Neural cell (in vitro differentiated cells): Measurements from ENCODE around the gene VEGFB. TPM values are rescaled to one million over a fixed set of nuclear protein-coding genes. Genes with fewer than 3 reads are reported as not detected.

Experiments used
- H2AFZ ChIP-seq: fragments of 200-600, 300-800 bp; sonication (generic), shearing (Covaris generic); 2 replicates; pipeline ENCODE4 v1.6.0; 2014; ENCODE audit warnings: low read depth, mild to moderate bottlenecking, antibody characterized with exemption, low read length, moderate library complexity
- H3F3A ChIP-seq: fragments of 200-600 bp; shearing (Covaris generic); 2 replicates; pipeline ENCODE4 v1.6.1; 2016; ENCODE audit warnings: mild to moderate bottlenecking, moderate library complexity, mixed read lengths, antibody characterized with exemption, low read length; ENCODE audit not compliant: insufficient read depth, poor library complexity, severe bottlenecking
- H3K27ac ChIP-seq: fragments of 200-600, 300-800 bp; sonication (generic), shearing (Covaris generic); 2 replicates; pipeline ENCODE4 v1.5.1; 2014; ENCODE audit warnings: mild to moderate bottlenecking, low read length, moderate library complexity
- H3K27me3 ChIP-seq: fragments of 300-800, 200-600 bp; sonication (generic), shearing (Covaris generic); 2 replicates; pipeline ENCODE4 v1.6.0; 2014; ENCODE audit warnings: mild to moderate bottlenecking, low read depth, low read length, moderate library complexity; ENCODE audit not compliant: insufficient read depth
- H3K36me3 ChIP-seq: fragments of 300-800, 200-600 bp; sonication (generic), shearing (Covaris generic); 2 replicates; pipeline ENCODE4 v1.5.1; 2014; ENCODE audit warnings: mild to moderate bottlenecking, antibody characterized with exemption, low read length, moderate library complexity; ENCODE audit not compliant: insufficient read depth
- H3K4me2 ChIP-seq: fragments of 300-800, 200-600 bp; sonication (generic), shearing (Covaris generic); 2 replicates; pipeline ENCODE4 v1.6.0; 2014; ENCODE audit warnings: mild to moderate bottlenecking, low read length
- H3K4me3 ChIP-seq: fragments of 300-800, 200-600 bp; sonication (generic), shearing (Covaris generic); 2 replicates; pipeline ENCODE4 v1.5.1; 2014; ENCODE audit warnings: mild to moderate bottlenecking, low read length, moderate library complexity
- H3K79me2 ChIP-seq: fragments of 200-600 bp; shearing (Covaris generic); replicated peaks from 2 replicates; pipeline ENCODE4 v1.6.0; 2014; ENCODE audit warnings: mild to moderate bottlenecking, low read length, moderate library complexity; ENCODE audit not compliant: insufficient read depth
- H3K9ac ChIP-seq: fragments of 300-800, 200-600 bp; sonication (generic), shearing (Covaris generic); 2 replicates; pipeline ENCODE4 v1.6.1; 2016; ENCODE audit warnings: mild to moderate bottlenecking, low read length, mixed read lengths
- H3K9me2 ChIP-seq: fragments of 200-600 bp; shearing (Covaris generic); 2 replicates; pipeline ENCODE4 v1.6.1; 2016; ENCODE audit warnings: mild to moderate bottlenecking, low read length, mixed read lengths; ENCODE audit not compliant: insufficient read depth
- H3K9me3 ChIP-seq: fragments of 200-600, 300-800 bp; sonication (generic), shearing (Covaris generic); 2 replicates; pipeline ENCODE4 v1.6.1; 2016; ENCODE audit warnings: mild to moderate bottlenecking, mixed run types, low read length, moderate library complexity, mixed read lengths
- H4K20me1 ChIP-seq: fragments of 200-600 bp; shearing (Covaris generic); 2 replicates; pipeline ENCODE4 v1.6.1; 2016; ENCODE audit warnings: mild to moderate bottlenecking, mixed run types; ENCODE audit not compliant: insufficient read depth
- EP300 ChIP-seq: fragments of 450-650 bp; conservative IDR thresholded peaks from 2 replicates; pipeline ENCODE4 v1.6.1; 2014; ENCODE audit warnings: antibody characterized with exemption, mild to moderate bottlenecking, moderate library complexity; ENCODE audit not compliant: poor library complexity, severe bottlenecking
- EZH2 ChIP-seq: fragments of 200-600, 300-800 bp; shearing (Covaris generic), sonication (generic); IDR thresholded peaks from 2 replicates; pipeline ENCODE4 v1.6.1; 2014; ENCODE audit warnings: antibody characterized with exemption, low read length, borderline replicate concordance, mild to moderate bottlenecking; ENCODE audit not compliant: insufficient read depth, poor library complexity, severe bottlenecking
- MXI1 ChIP-seq: fragments of 450-650 bp; conservative IDR thresholded peaks from 2 replicates; pipeline ENCODE4 v1.6.1; 2014; ENCODE audit warnings: antibody characterized with exemption, mild to moderate bottlenecking; ENCODE audit not compliant: poor library complexity, severe bottlenecking
- POLR2AphosphoS5 ChIP-seq: IDR thresholded peaks from 2 replicates; pipeline ENCODE4 v1.6.1; 2012
- RAD21 ChIP-seq: fragments of 450-650 bp; conservative IDR thresholded peaks from 2 replicates; pipeline ENCODE4 v1.6.1; 2014; ENCODE audit warnings: antibody characterized with exemption, mild to moderate bottlenecking, moderate library complexity
- TAF1 ChIP-seq: IDR thresholded peaks from 2 replicates; pipeline ENCODE4 v1.6.1; 2012; ENCODE audit warnings: low read depth
- polyA plus RNA-seq: library from polyadenylated mRNA; depleted of rRNA; stranded (reverse); fragments of >200 nt; gene quantifications from 2 replicates; pipeline ENCODE4 v1.2.3, GENCODE V29; 2014
- TF ChIP-seq, protein P1 (sequence below): IDR thresholded peaks from 2 replicates; pipeline ENCODE4 v1.6.1; 2012; ENCODE audit warnings: borderline replicate concordance
- TF ChIP-seq, protein P2 (sequence below): fragments of 450-650 bp; IDR thresholded peaks from 2 replicates; pipeline ENCODE4 v1.5.1; 2014; ENCODE audit warnings: antibody characterized with exemption, mild to moderate bottlenecking, moderate library complexity; ENCODE audit not compliant: poor library complexity, severe bottlenecking

VEGFB gene
- polyA plus RNA-seq, 1 donor from 2014 or later: 4.8 TPM

DNA sequence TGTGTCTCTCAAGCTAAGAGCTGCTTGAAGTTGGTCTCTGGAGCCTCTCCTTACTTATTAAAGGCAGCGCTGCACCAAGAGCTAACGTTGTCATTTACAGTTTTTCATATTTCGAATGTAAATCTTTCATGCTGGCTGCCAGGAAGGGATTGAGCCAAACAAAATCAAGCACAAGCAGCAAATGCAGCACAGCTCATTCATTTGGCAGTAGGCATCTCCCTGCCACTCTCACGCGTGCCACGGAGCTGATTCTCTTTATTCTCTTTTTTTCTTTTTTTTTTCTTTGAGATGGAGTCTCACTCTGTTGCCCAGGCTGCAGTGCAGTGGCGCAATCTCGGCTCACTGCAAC is 1.4 kb upstream of the VEGFB start:
- Histone ChIP-seq H3K9me3 (no peaks in the 10 kb centered on the region), H3K36me3 (no peaks in the 10 kb centered on the region), H3K9me2 (no peaks in the 10 kb centered on the region), H3F3A (no peaks in the 10 kb centered on the region), H4K20me1 (no peaks in the 10 kb centered on the region), H3K4me3 (no peak overlapping the region), H3K4me2 (no peak overlapping the region), H3K27ac (no peak overlapping the region), H2AFZ (no peak overlapping the region), H3K9ac (no peak overlapping the region), H3K79me2 (no peaks in the 10 kb centered on the region), H3K27me3 (peaks cover 8% of the 10 kb centered on the region)
- no peak for TF ChIP-seq TAF1
- TF ChIP-seq MXI1: no peak
- no peak for TF ChIP-seq POLR2AphosphoS5
- TF ChIP-seq EZH2: no peak
- TF ChIP-seq, protein P1, sequence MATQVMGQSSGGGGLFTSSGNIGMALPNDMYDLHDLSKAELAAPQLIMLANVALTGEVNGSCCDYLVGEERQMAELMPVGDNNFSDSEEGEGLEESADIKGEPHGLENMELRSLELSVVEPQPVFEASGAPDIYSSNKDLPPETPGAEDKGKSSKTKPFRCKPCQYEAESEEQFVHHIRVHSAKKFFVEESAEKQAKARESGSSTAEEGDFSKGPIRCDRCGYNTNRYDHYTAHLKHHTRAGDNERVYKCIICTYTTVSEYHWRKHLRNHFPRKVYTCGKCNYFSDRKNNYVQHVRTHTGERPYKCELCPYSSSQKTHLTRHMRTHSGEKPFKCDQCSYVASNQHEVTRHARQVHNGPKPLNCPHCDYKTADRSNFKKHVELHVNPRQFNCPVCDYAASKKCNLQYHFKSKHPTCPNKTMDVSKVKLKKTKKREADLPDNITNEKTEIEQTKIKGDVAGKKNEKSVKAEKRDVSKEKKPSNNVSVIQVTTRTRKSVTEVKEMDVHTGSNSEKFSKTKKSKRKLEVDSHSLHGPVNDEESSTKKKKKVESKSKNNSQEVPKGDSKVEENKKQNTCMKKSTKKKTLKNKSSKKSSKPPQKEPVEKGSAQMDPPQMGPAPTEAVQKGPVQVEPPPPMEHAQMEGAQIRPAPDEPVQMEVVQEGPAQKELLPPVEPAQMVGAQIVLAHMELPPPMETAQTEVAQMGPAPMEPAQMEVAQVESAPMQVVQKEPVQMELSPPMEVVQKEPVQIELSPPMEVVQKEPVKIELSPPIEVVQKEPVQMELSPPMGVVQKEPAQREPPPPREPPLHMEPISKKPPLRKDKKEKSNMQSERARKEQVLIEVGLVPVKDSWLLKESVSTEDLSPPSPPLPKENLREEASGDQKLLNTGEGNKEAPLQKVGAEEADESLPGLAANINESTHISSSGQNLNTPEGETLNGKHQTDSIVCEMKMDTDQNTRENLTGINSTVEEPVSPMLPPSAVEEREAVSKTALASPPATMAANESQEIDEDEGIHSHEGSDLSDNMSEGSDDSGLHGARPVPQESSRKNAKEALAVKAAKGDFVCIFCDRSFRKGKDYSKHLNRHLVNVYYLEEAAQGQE: no peak
- no peak for TF ChIP-seq RAD21
- TF ChIP-seq EP300: no peak

DNA sequence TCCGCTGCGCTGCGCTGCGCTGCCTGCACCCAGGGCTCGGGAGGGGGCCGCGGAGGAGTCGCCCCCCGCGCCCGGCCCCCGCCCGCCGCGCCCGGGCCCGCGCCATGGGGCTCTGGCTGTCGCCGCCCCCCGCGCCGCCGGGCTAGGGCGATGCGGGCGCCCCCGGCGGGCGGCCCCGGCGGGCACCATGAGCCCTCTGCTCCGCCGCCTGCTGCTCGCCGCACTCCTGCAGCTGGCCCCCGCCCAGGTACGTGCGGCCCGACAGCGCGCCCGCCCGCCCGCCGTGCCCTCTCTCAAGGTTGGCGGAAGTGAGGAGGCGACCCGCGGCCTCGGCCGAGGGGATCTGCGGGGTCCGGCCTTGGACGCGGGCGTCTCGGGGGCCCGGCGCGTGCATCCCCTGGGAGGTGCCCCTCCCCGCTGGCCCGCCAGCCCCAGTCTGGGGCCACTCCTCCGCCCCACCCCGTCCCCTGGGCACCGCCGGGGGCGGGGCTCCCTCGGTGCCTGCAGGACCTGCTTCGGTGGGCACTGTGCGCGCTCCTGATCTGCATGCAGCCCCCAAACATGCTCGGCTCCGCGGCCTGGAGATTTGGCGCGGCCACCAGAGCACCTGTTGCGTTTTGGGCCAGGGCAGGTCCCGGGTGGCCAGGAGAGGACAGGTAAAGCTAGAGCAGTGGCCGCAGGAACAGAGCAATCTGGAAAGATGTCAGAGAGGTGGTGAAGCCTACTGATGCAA is 429 bp downstream of the VEGFB start:
- TF ChIP-seq, protein P1: no peak
- TF ChIP-seq, protein P2, sequence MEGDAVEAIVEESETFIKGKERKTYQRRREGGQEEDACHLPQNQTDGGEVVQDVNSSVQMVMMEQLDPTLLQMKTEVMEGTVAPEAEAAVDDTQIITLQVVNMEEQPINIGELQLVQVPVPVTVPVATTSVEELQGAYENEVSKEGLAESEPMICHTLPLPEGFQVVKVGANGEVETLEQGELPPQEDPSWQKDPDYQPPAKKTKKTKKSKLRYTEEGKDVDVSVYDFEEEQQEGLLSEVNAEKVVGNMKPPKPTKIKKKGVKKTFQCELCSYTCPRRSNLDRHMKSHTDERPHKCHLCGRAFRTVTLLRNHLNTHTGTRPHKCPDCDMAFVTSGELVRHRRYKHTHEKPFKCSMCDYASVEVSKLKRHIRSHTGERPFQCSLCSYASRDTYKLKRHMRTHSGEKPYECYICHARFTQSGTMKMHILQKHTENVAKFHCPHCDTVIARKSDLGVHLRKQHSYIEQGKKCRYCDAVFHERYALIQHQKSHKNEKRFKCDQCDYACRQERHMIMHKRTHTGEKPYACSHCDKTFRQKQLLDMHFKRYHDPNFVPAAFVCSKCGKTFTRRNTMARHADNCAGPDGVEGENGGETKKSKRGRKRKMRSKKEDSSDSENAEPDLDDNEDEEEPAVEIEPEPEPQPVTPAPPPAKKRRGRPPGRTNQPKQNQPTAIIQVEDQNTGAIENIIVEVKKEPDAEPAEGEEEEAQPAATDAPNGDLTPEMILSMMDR: peak; percentile 28
- Histone ChIP-seq H3K4me2 (no peak overlapping the region), H3K27me3 (peaks cover 8% of the 10 kb centered on the region), H3K79me2 (no peaks in the 10 kb centered on the region), H4K20me1 (no peaks in the 10 kb centered on the region), H3K36me3 (no peaks in the 10 kb centered on the region), H3K4me3 (peak overlapping the region; percentile 59), H2AFZ (no peak overlapping the region), H3K9me3 (no peaks in the 10 kb centered on the region), H3K9me2 (no peaks in the 10 kb centered on the region), H3F3A (no peaks in the 10 kb centered on the region), H3K27ac (no peak overlapping the region), H3K9ac (peak overlapping the region; percentile 36)
